ENCODE data around the gene FANCC.

Gene FANCC

GRCh38 chr9:95080961-95081647 lies 236.4 kb downstream of the FANCC start:
- DNase-seq = no peak

- no peak for DNase-seq
These were observed 238.0 kb downstream of the FANCC start for GRCh38 chr9:95079461-95079860.

- DNase-seq = no peak
These were observed 238.6 kb downstream of the FANCC start for GRCh38 chr9:95078939-95079338.

- DNase-seq = no peak
These were observed 239.0 kb downstream of the FANCC start for GRCh38 chr9:95078511-95078910.

- DNase-seq = no peak
These were observed 239.6 kb downstream of the FANCC start for GRCh38 chr9:95077766-95078370.

GRCh38 chr9:95077053-95077765 lies 240.3 kb downstream of the FANCC start:
- DNase-seq = no peak

GRCh38 chr9:95076696-95077052 lies 240.8 kb downstream of the FANCC start:
- DNase-seq = no peak

- DNase-seq = no peak
These were observed 241.8 kb downstream of the FANCC start for GRCh38 chr9:95075700-95076099.

- DNase-seq = no peak
These were observed 242.9 kb downstream of the FANCC start for GRCh38 chr9:95074632-95075031.

- DNase-seq = no peak
These were observed 243.6 kb downstream of the FANCC start for GRCh38 chr9:95073918-95074317.

GRCh38 chr9:95073042-95073607 lies 244.4 kb downstream of the FANCC start:
- DNase-seq = peak; percentile 42

- DNase-seq = no peak
These were observed 245.6 kb downstream of the FANCC start for GRCh38 chr9:95071925-95072324.

GRCh38 chr9:95071450-95071849 lies 246.1 kb downstream of the FANCC start:
- no peak for DNase-seq

- no peak for DNase-seq
These were observed 246.9 kb downstream of the FANCC start for GRCh38 chr9:95070549-95071021.

GRCh38 chr9:95067897-95068296 lies 249.6 kb downstream of the FANCC start:
- peak; percentile 56 for DNase-seq

- no peak for DNase-seq
These were observed 250.5 kb downstream of the FANCC start for GRCh38 chr9:95067057-95067456.

- DNase-seq = peak; percentile 30
These were observed 252.3 kb downstream of the FANCC start for GRCh38 chr9:95065224-95065623.

GRCh38 chr9:95063300-95063699 lies 254.2 kb downstream of the FANCC start:
- DNase-seq = no peak

- no peak for DNase-seq
These were observed 254.9 kb downstream of the FANCC start for GRCh38 chr9:95062596-95063065.

- DNase-seq = no peak
These were observed 255.5 kb downstream of the FANCC start for GRCh38 chr9:95061916-95062595.

GRCh38 chr9:95060916-95061315 lies 256.6 kb downstream of the FANCC start:
- no peak for DNase-seq

- no peak for DNase-seq
These were observed 257.3 kb downstream of the FANCC start for GRCh38 chr9:95060234-95060633.

- peak; percentile 11 for DNase-seq
These were observed 258.6 kb downstream of the FANCC start for GRCh38 chr9:95058795-95059386.
